HEK293T (cell line): Measurements from ENCODE around the gene ADISSP.

Source experiments
- BHLHE40 ChIP-seq: fragments of 450-650 bp; IDR thresholded peaks from 2 replicates; pipeline ENCODE4 v1.6.1; 2016; ENCODE audit warnings: mild to moderate bottlenecking, moderate library complexity, borderline replicate concordance
- CTBP1 ChIP-seq: fragments of 450-650 bp; IDR thresholded peaks from 2 replicates; pipeline ENCODE4 v1.6.1; 2016; ENCODE audit warnings: borderline replicate concordance
- FOXA1 ChIP-seq: fragments of 450-650 bp; IDR thresholded peaks from 2 replicates; pipeline ENCODE4 v1.6.1; 2016; ENCODE audit warnings: mild to moderate bottlenecking
- FOXK2 ChIP-seq: fragments of 450-650 bp; IDR thresholded peaks from 2 replicates; pipeline ENCODE4 v1.6.1; 2016; ENCODE audit warnings: mild to moderate bottlenecking
- FOXM1 ChIP-seq: fragments of 450-650 bp; IDR thresholded peaks from 2 replicates; pipeline ENCODE4 v1.6.1; 2017; ENCODE audit warnings: mild to moderate bottlenecking, borderline replicate concordance
- HDGF ChIP-seq: fragments of 450-650 bp; IDR thresholded peaks from 2 replicates; pipeline ENCODE4 v1.6.1; 2017; ENCODE audit warnings: antibody characterized with exemption, borderline replicate concordance
- NFRKB ChIP-seq: fragments of 450-650 bp; IDR thresholded peaks from 2 replicates; pipeline ENCODE4 v1.6.1; 2016; ENCODE audit warnings: mild to moderate bottlenecking, moderate library complexity
- SUZ12 ChIP-seq: fragments of 450-650 bp; IDR thresholded peaks from 2 replicates; pipeline ENCODE4 v1.6.1; 2016; ENCODE audit warnings: mild to moderate bottlenecking

DNA sequence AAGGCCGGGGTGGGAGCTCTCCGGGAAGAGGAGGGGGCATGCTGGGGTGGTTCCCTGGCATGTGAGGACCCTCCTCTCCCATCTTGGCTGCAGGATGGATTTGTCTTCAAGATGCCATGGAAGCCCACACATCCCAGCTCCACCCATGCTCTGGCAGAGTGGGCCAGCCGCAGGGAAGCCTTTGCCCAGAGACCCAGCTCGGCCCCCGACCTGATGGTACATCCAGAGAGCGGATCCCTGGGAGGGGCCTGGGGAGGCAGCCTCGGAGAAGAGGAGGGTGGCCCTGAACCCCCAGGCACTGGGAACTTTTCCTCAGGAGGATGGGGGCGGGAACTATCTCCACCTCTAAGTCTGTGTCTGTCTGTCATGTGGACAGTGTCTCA lies 33.3 kb upstream of the ADISSP start:
- no peak for TF ChIP-seq HDGF
- TF ChIP-seq FOXK2 = no peak
- TF ChIP-seq FOXM1 = no peak
- TF ChIP-seq NFRKB = no peak
- no peak for TF ChIP-seq SUZ12
- no peak for TF ChIP-seq BHLHE40
- no peak for TF ChIP-seq CTBP1
- no peak for TF ChIP-seq FOXA1
